Measurements from ENCODE around the gene PSMD6. TPM values are rescaled to one million over a fixed set of nuclear protein-coding genes. Genes with fewer than 3 reads are reported as not detected.

Gene PSMD6
- total RNA-seq, 1 donor from 2014 or later, result 81.4 TPM

GRCh38 chr3:64028754-64029153, 5.5 kb upstream of the PSMD6 start:
- Mint-ChIP-seq H3K27me3 (peaks cover 13% of the 10 kb centered on the region), H3K27ac (no peak overlapping the region), H3K4me3 (no peak overlapping the region), H3K4me1 (ENCODE audit: unreplicated experiment) (peaks cover 31% of the 10 kb centered on the region), H3K9me3 (no peaks in the 10 kb centered on the region), H3K36me3 (no peaks in the 10 kb centered on the region)
- no peak for DNase-seq (ENCODE audit: extremely low spot score, unreplicated experiment)
- TF ChIP-seq CTCF (conservative IDR thresholded peaks at IDR 0.05), result no peak

GRCh38 chr3:64027658-64028057, 4.4 kb upstream of the PSMD6 start:
- no peak for TF ChIP-seq CTCF (conservative IDR thresholded peaks at IDR 0.05)
- H3K4me3 Mint-ChIP-seq, result no peak overlapping the region
- H3K9me3 Mint-ChIP-seq, result no peaks in the 10 kb centered on the region
- no peak for DNase-seq (ENCODE audit: extremely low spot score, unreplicated experiment)
- H3K36me3 Mint-ChIP-seq, result no peaks in the 10 kb centered on the region
- peaks cover 34% of the 10 kb centered on the region for H3K4me1 Mint-ChIP-seq (ENCODE audit: unreplicated experiment)
- H3K27ac Mint-ChIP-seq, result no peak overlapping the region
- H3K27me3 Mint-ChIP-seq, result peaks cover 13% of the 10 kb centered on the region

- no peak for DNase-seq (ENCODE audit: extremely low spot score, unreplicated experiment)
- no peak for TF ChIP-seq CTCF (conservative IDR thresholded peaks at IDR 0.05)
- Mint-ChIP-seq H3K4me3 (no peak overlapping the region), H3K4me1 (ENCODE audit: unreplicated experiment) (peaks cover 31% of the 10 kb centered on the region), H3K36me3 (no peaks in the 10 kb centered on the region), H3K27ac (no peak overlapping the region), H3K27me3 (peaks cover 13% of the 10 kb centered on the region), H3K9me3 (no peaks in the 10 kb centered on the region)
Observed at GRCh38 chr3:64026346-64026745, 3.1 kb upstream of the PSMD6 start.

GRCh38 chr3:64023861-64024223, 548 bp upstream of the PSMD6 start:
- H3K36me3 Mint-ChIP-seq, result peaks cover under 1% of the 10 kb centered on the region
- H3K4me1 Mint-ChIP-seq (ENCODE audit: unreplicated experiment), result peaks cover 22% of the 10 kb centered on the region
- H3K27me3 Mint-ChIP-seq, result peaks cover 3% of the 10 kb centered on the region
- H3K9me3 Mint-ChIP-seq, result no peaks in the 10 kb centered on the region
- DNase-seq (ENCODE audit: extremely low spot score, unreplicated experiment), result no peak
- H3K4me3 Mint-ChIP-seq, result peak overlapping the region; percentile 92
- TF ChIP-seq CTCF (conservative IDR thresholded peaks at IDR 0.05), result no peak
- peak overlapping the region; percentile 37 for H3K27ac Mint-ChIP-seq

GRCh38 chr3:64022451-64023186, 675 bp downstream of the PSMD6 start:
- no peaks in the 10 kb centered on the region for H3K27me3 Mint-ChIP-seq
- peak overlapping the region; percentile 37 for H3K27ac Mint-ChIP-seq
- no peaks in the 10 kb centered on the region for H3K9me3 Mint-ChIP-seq
- peaks cover 6% of the 10 kb centered on the region for H3K36me3 Mint-ChIP-seq
- no peak for TF ChIP-seq CTCF (conservative IDR thresholded peaks at IDR 0.05)
- H3K4me3 Mint-ChIP-seq, result peak overlapping the region; percentile 92
- H3K4me1 Mint-ChIP-seq (ENCODE audit: unreplicated experiment), result peaks cover 17% of the 10 kb centered on the region
- no peak for DNase-seq (ENCODE audit: extremely low spot score, unreplicated experiment)

Measured in type B pancreatic cell (in vitro differentiated cells).